Renal pelvis (tissue), 4 donors: ENCODE measurements around the gene GAB4. TPM values are rescaled to one million over a fixed set of nuclear protein-coding genes. Genes with fewer than 3 reads are reported as not detected.

Experiments
- DNase-seq: peaks from one replicate; pipeline ENCODE4 v3.0.0-alpha.2; 2013
- polyA plus RNA-seq, 3 donors: library from polyadenylated mRNA; unstranded; fragments of 120-200 nt; gene quantifications; one replicate each; pipeline ENCODE4 v1.2.1, GENCODE V29; 2013; ENCODE audit not compliant: insufficient read length in 3 of 3

Gene GAB4
- polyA plus RNA-seq, 3 donors = 0.14 TPM; not detected in 2

- DNase-seq = no peak
Observed at GRCh38 chr22:16988257-16988656, 19.8 kb downstream of the GAB4 start.

- no peak for DNase-seq
Observed at GRCh38 chr22:16987822-16988221, 20.2 kb downstream of the GAB4 start.

DNA sequence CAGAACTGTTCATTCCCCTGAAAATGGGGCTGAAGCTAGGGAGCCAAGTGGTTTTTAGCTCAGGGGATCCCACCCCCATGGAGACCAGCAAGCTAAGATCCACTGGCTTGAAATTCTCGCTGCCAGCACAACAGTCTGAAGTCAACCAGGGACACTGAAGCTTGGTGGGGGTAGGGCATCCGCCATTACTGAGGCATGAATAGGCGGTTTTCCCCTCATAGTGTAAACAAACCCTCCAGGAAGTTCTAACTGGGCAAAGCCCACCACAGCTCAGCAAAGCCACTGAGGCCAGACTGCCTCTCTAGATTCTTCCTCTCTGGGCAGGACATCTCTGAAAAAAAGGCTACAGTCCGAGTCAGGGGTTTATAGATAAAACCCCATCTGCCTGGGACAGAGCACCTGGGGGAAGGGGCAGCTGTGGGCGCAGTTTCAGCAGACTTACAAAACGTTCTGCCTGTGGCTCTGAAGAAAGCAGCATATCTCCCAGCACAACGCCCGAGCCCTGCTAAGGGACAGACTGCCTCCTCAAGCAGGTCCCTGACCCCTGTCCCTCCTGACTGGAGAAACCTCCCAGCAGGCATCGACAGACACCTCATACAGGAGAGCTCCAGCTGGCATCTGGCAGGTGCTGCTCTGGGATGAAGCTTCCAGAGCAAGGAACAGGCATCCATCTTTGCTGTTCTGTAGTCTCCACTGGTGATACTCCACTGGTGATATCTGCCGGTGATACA lies 32.7 kb downstream of the GAB4 start:
- DNase-seq = no peak

- no peak for DNase-seq
Observed at GRCh38 chr22:16974298-16975084, 33.5 kb downstream of the GAB4 start.

DNA sequence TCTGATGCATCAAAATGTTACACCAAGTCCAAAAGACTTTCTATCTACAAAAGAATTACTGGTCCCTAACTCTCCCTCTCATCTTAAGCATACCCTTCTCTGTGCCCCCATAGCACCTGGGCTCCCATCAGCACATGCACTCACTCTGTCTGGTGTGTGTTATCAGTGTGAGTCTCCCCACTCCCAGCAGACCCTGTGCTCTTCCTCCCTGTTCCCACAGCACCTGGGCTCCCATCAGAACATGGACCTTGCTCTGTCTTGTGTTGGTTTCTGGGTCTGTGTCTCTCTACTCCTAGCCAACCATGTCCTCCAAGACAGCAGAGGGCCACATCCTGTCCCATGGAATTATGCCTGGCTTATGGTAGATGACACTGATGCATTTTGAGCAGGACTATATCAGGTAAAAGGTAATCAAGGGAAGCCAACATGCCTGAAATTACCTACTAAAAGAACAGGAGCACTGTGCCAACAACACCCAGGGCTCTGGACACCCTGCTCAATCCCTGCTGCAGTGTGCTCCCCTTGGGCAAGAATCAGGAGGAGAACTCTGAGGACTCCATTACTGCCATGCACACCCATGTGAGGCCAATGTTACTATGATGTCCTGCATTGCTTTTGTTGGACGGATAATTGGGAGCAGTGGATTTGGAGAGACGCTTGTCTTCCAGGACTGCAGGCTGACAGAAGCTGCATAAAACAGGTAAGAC lies 34.3 kb downstream of the GAB4 start:
- DNase-seq = no peak

DNA sequence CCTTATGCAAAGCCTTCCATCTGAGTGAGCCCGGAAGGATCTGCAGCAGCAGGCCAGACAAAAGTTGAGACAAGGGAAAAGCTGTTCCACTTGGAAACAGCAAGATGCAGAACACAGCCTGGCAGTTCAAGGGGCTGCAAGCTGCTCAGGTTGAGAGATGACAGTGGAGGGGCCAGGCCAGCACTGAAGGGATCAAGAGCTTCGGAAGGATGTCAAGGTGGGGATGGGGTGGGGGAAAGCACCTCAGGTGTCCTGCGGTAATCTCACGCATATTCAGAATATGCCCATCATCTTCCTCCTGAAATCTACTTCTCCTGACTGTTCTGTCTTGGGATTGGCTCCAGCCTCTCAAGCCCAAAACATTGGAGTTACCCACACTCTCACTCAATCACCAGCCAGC lies 35.7 kb downstream of the GAB4 start:
- no peak for DNase-seq

- no peak for DNase-seq
Observed at GRCh38 chr22:16970446-16970845, 37.6 kb downstream of the GAB4 start.

- DNase-seq = no peak
Observed at GRCh38 chr22:16969508-16970327, 38.3 kb downstream of the GAB4 start.

DNA sequence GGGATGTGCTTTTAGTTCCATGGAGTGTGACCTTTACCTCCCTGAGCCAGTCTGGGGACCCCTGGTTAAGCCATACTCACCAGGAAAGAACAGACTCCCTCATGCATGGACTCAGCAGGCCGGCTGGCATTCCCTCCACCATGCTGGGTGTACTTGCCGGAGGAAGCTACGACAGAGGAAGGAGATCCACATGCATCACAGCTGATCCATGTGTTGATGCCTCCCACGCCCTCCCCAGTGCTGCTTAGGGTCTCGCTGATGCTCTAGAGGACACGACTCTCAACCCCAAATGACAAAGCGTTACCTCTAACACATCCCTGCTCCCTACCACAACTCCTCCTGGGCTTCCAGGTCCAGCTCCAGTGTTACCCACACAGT lies 39.8 kb downstream of the GAB4 start:
- DNase-seq = no peak

DNA sequence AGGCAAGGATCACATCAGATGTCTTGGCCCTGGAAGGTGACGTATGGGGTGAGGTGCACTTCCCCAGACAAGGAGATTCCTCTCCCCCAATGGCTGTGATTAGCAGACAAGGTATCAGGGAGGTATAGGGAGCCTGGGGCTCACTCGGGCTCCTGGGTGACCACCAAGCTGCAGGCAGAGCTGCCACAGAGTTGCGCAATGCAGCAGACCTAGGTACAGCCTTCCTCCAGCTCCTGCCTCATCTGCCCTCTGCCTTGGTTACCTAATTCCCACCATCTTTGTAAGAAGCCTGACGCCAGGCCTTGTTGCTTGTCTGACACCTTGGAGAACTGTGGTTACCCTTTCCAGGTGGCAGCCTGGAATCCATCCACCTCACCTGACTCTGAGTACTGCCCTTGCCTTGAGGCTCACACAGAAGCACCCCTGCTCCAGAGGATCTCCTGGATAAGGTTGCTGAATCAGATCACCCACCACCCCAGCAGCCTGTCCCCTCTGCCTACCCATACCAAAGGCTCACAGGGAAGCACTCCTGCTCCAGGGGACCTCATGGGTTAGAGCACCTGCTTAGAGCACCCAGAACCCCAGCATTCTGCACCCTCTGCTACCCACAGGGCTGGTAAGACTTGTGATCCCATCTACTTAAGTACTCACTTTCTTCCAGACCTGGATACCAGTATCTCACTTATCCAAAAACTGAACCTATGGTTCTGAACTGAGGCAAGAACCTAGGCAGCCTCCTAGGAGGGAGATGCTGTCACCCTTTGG lies 40.4 kb downstream of the GAB4 start:
- no peak for DNase-seq

GRCh38 chr22:16966251-16966650 lies 41.8 kb downstream of the GAB4 start:
- DNase-seq = no peak

DNA sequence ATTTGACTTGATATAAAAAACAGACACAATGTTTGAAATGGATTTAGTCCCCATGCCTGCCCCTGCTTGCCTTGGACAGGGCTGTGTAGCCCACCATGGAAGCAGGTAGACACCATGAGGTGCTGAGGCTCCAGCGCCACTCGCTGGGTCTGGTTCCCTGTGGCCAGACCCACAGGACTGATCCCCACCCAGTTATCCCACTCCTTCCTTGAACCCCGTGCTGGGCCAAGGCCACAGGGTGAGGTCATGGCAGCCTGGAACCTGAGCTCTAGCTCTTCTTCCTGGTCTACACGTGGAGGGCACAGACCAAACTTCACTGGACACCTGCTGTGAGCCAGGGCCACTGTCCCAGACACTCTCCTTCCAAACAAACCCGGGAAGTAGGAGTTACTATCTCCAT lies 42.5 kb downstream of the GAB4 start:
- DNase-seq = no peak

DNA sequence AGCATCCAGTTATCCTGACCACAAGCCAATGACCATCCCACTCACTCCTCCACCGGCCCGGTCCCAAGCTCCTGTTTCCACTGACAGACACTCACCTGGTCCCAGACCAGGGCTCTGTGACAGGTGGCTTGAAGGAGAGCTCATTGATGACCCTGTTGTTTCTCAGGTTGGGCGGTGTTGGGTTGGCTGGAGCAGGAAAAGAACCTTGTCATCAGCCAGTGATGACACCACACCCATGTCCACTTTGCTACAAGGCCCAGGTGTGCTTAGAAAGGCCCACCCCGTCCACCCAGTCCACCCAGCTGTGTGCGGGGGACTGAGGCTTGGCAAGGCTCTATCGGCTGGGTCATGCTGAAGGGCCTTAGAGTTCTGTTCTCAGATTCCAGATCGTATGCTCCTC lies 42.9 kb downstream of the GAB4 start:
- DNase-seq = no peak

GRCh38 chr22:16964366-16964765 lies 43.7 kb downstream of the GAB4 start:
- no peak for DNase-seq

DNA sequence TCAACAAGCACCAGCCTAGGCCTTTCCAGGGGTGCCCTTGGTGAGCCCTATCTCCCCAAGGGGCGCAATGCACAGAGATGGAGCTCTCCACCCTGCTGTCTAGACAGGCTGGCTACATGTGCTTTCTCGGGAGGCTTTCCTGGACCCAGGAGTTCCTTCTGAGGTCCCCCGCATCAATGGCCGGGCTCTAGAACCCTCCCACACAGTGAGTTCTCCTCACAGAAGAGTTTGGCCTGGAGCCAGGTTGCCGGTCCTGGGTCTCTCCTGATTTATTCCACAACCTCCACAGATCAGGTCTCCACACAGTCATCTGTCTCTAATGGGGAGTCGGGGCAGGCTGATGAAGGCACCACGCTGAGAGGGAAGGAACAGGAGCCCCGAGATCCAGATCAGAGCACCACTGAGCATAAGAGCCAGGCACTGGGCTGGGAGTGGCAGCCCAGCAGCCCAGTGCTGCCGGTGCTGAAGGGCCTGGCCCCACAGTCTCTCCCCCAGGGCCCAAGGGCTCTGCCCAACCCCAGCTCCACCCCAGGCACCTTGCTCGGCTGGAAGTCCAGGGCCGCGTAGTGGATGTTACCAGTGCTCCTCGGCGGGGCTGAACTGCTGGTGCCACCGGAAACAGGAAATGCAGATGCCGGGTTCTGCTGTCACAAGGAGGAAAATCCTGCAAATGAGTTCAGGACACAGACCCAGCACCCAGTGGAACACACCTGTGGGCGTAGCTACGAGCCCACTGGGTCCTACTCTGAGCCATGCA lies 44.7 kb downstream of the GAB4 start:
- DNase-seq = no peak

GRCh38 chr22:16962501-16962900 lies 45.5 kb downstream of the GAB4 start:
- DNase-seq = no peak

GRCh38 chr22:16961477-16962186 lies 46.4 kb downstream of the GAB4 start:
- DNase-seq = no peak

- no peak for DNase-seq
Observed at GRCh38 chr22:16960884-16961249, 47.2 kb downstream of the GAB4 start.

DNA sequence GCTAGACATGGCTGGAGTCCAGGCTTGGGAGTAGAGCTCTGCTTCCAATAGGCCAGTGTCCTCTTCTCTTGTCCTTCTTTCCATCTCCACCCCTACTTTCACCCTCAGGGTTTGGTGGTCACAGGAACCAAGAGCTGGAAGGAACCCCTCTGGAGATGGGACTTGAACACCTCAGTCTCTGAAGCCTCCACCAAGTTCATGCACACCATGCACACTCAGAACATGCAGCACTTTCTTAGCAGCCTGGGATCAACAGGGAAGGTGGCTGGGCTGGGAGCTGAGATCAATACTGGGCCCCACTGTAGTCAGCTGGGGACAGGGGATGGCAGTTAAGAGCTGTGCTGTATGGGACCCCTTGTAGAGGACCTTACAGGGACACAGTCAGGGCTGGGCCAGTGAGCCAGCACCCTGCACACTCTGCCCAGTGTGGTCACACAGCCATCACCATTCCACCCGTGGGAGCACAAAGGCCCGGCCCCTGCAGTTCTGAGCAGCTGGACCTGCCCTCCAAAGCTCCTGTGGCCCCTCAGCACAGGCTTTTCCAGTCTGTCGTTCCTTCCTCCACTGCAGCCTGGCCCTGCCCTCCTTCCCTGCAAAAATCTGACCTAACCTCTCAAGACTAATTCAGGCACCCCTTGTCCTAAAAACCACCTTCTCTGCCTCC lies 47.7 kb downstream of the GAB4 start:
- DNase-seq = no peak
